ENCODE data around the gene ZPR1. TPM values are rescaled to one million over a fixed set of nuclear protein-coding genes. Genes with fewer than 3 reads are reported as not detected.
A peak's percentile ranks its signal among the peaks of the same experiment; 100 is the strongest.
"Not testable (repeated sequence)": the region's sequence is repeated elsewhere in the genome, so short reads cannot be mapped to it uniquely, and the experiment has no call there.

The ZPR1 gene
- total RNA-seq, 1 donor, result 37.1 TPM

GRCh38 chr11:116812109-116812508, 24.3 kb upstream of the ZPR1 start:
- H3K4me3 ChIP-seq (ENCODE audit: low read depth, low read length), result no peak overlapping the region
- no peak for TF ChIP-seq CTCF (IDR thresholded peaks at IDR 0.05; ENCODE audit: insufficient read depth, low read length)
- no peak for DNase-seq (ENCODE audit: low read depth)

GRCh38 chr11:116811194-116811593, 23.4 kb upstream of the ZPR1 start:
- no peak for DNase-seq (ENCODE audit: low read depth)
- no peak for TF ChIP-seq CTCF (IDR thresholded peaks at IDR 0.05; ENCODE audit: insufficient read depth, low read length)
- H3K4me3 ChIP-seq (ENCODE audit: low read depth, low read length), result no peak overlapping the region

GRCh38 chr11:116808262-116809175, 20.7 kb upstream of the ZPR1 start:
- TF ChIP-seq CTCF (IDR thresholded peaks at IDR 0.05; ENCODE audit: insufficient read depth, low read length), result no peak
- H3K4me3 ChIP-seq (ENCODE audit: low read depth, low read length), result no peak overlapping the region
- DNase-seq (ENCODE audit: low read depth), result peak; percentile 73

- TF ChIP-seq CTCF (IDR thresholded peaks at IDR 0.05; ENCODE audit: insufficient read depth, low read length), result no peak
- H3K4me3 ChIP-seq (ENCODE audit: low read depth, low read length), result no peak overlapping the region
- no peak for DNase-seq (ENCODE audit: low read depth)
These were observed 19.9 kb upstream of the ZPR1 start for GRCh38 chr11:116807601-116808261.

GRCh38 chr11:116804001-116804400, 16.2 kb upstream of the ZPR1 start:
- DNase-seq (ENCODE audit: low read depth), result no peak
- no peak overlapping the region for H3K4me3 ChIP-seq (ENCODE audit: low read depth, low read length)
- no peak for TF ChIP-seq CTCF (IDR thresholded peaks at IDR 0.05; ENCODE audit: insufficient read depth, low read length)

GRCh38 chr11:116801662-116802061, 13.8 kb upstream of the ZPR1 start:
- not testable (repeated sequence) for H3K4me3 ChIP-seq (ENCODE audit: low read depth, low read length); DNase-seq (ENCODE audit: low read depth)

- DNase-seq (ENCODE audit: low read depth), result no peak
- H3K4me3 ChIP-seq (ENCODE audit: low read depth, low read length), result no peak overlapping the region
- no peak for TF ChIP-seq CTCF (IDR thresholded peaks at IDR 0.05; ENCODE audit: insufficient read depth, low read length)
These were observed 12.8 kb upstream of the ZPR1 start for GRCh38 chr11:116800610-116801009.
